ENCODE data around the gene MAP4. TPM values are rescaled to one million over a fixed set of nuclear protein-coding genes. Genes with fewer than 3 reads are reported as not detected.

The MAP4 gene
- total RNA-seq, 1 experiment from 2014 or later = 150 TPM

- no peaks in the 10 kb centered on the region for H3K9me3 Mint-ChIP-seq (ENCODE audit: low read depth, unreplicated experiment)
- BruUV-seq (replicated peaks) = no TSS peak
- CTCF ChIA-PET = no interaction called here
- intact Hi-C loops (cut with micrococcal nuclease; ENCODE audit: unreplicated experiment) = no loop called here
- DNase-seq = no peak
- no peak overlapping the region for H3K27ac Mint-ChIP-seq (ENCODE audit: unreplicated experiment)
- H3K4me3 Mint-ChIP-seq (ENCODE audit: low read depth, unreplicated experiment) = no peak overlapping the region
- TF ChIP-seq CTCF (IDR thresholded peaks at IDR 0.05; ENCODE audit: unreplicated experiment) = no peak
- H3K36me3 Mint-ChIP-seq (ENCODE audit: insufficient read depth, unreplicated experiment) = no peaks in the 10 kb centered on the region
- H3K27me3 Mint-ChIP-seq (ENCODE audit: unreplicated experiment) = no peaks in the 10 kb centered on the region
- peaks cover 31% of the 10 kb centered on the region for H3K4me1 Mint-ChIP-seq (ENCODE audit: low read depth, unreplicated experiment)
Measured at GRCh38 chr3:48026951-48027908, 11.0 kb upstream of the MAP4 start.

- Mint-ChIP-seq H3K27me3 (ENCODE audit: unreplicated experiment) (no peaks in the 10 kb centered on the region), H3K4me1 (ENCODE audit: low read depth, unreplicated experiment) (peaks cover 30% of the 10 kb centered on the region), H3K9me3 (ENCODE audit: low read depth, unreplicated experiment) (no peaks in the 10 kb centered on the region), H3K4me3 (ENCODE audit: low read depth, unreplicated experiment) (no peak overlapping the region), H3K27ac (ENCODE audit: unreplicated experiment) (no peak overlapping the region), H3K36me3 (ENCODE audit: insufficient read depth, unreplicated experiment) (no peaks in the 10 kb centered on the region)
- BruUV-seq (replicated peaks) = no TSS peak
- DNase-seq = no peak
- CTCF ChIA-PET = no interaction called here
- intact Hi-C loops (cut with micrococcal nuclease; ENCODE audit: unreplicated experiment) = no loop called here
- no peak for TF ChIP-seq CTCF (IDR thresholded peaks at IDR 0.05; ENCODE audit: unreplicated experiment)
Measured at GRCh38 chr3:48026098-48026497, 9.9 kb upstream of the MAP4 start.

- no TSS peak for BruUV-seq (replicated peaks)
- Mint-ChIP-seq H3K27ac (ENCODE audit: unreplicated experiment) (no peak overlapping the region), H3K4me3 (ENCODE audit: low read depth, unreplicated experiment) (no peak overlapping the region), H3K9me3 (ENCODE audit: low read depth, unreplicated experiment) (no peaks in the 10 kb centered on the region), H3K4me1 (ENCODE audit: low read depth, unreplicated experiment) (peaks cover 30% of the 10 kb centered on the region), H3K36me3 (ENCODE audit: insufficient read depth, unreplicated experiment) (no peaks in the 10 kb centered on the region), H3K27me3 (ENCODE audit: unreplicated experiment) (no peaks in the 10 kb centered on the region)
- intact Hi-C loops (cut with micrococcal nuclease; ENCODE audit: unreplicated experiment) = no loop called here
- TF ChIP-seq CTCF (IDR thresholded peaks at IDR 0.05; ENCODE audit: unreplicated experiment) = no peak
- CTCF ChIA-PET = interaction anchor here (0.6 kb wide), 1 partner anchor 66 kb away, joined by 3 read pairs; no protein-coding TSS in a partner anchor
- DNase-seq = no peak
Measured at GRCh38 chr3:48024401-48024800, 8.2 kb upstream of the MAP4 start.

GRCh38 chr3:48023377-48023776, 7.2 kb upstream of the MAP4 start:
- Mint-ChIP-seq H3K36me3 (ENCODE audit: insufficient read depth, unreplicated experiment) (no peaks in the 10 kb centered on the region), H3K27me3 (ENCODE audit: unreplicated experiment) (no peaks in the 10 kb centered on the region), H3K9me3 (ENCODE audit: low read depth, unreplicated experiment) (no peaks in the 10 kb centered on the region), H3K4me1 (ENCODE audit: low read depth, unreplicated experiment) (peaks cover 38% of the 10 kb centered on the region), H3K4me3 (ENCODE audit: low read depth, unreplicated experiment) (no peak overlapping the region), H3K27ac (ENCODE audit: unreplicated experiment) (no peak overlapping the region)
- CTCF ChIA-PET = no interaction called here
- no peak for DNase-seq
- no TSS peak for BruUV-seq (replicated peaks)
- intact Hi-C loops (cut with micrococcal nuclease; ENCODE audit: unreplicated experiment) = no loop called here
- TF ChIP-seq CTCF (IDR thresholded peaks at IDR 0.05; ENCODE audit: unreplicated experiment) = no peak

All from Calu3 (cell line).